Measurements from ENCODE around the gene MACF1. TPM values are rescaled to one million over a fixed set of nuclear protein-coding genes. Genes with fewer than 3 reads are reported as not detected.

MACF1 gene
- total and polyA plus RNA-seq, 4 donors, result 23.3 to 216 (median 51.2) TPM

- no peak for TF ChIP-seq REST (IDR thresholded peaks at IDR 0.05)
Observed at GRCh38 chr1:39328095-39328494, 123.6 kb downstream of the MACF1 start (continued).

DNA sequence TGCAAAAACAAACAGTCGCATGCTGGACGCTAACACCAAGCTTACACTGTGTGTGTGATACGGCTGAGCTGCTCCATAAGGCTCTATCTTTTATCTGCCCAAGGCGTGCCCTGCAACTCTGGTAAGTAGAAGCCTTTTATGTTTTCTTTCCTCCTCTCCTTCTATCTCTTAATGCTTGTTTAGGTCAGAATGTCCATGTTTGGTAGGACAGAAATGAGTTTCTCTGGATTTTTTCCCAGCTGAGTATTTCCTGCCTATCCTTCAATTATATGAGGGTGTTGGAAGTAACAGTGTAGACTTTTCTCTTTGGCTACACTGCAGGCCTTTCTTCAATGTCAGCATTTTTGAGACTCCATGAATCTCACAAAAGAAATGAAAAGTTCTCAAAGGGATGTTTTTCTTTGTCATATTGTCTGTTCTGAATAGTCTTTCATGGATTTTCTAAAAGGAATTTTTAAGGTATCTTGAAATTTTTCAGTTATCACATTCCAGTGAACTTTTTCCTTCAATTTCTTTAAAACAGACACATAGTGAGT is 124.2 kb downstream of the MACF1 start:
- 80% methylated on average over 4 of the region's 4 CpGs for WGBS
- Histone ChIP-seq H3K4me3 (ENCODE audit: low read depth in 1 of 3, low read length in 3 of 3) (no peak overlapping the region), H3K36me3 (ENCODE audit: control insufficient read depth in 4 of 4, insufficient read depth in 3 of 4, low read depth in 1 of 4, low read length in 3 of 4) (peaks cover 6 to 72% (median 59%) of the 10 kb centered on the region in 4 donors), H3K27me3 (ENCODE audit: control insufficient read depth in 4 of 4, insufficient read depth in 4 of 4, low read length in 3 of 4) (no peaks in the 10 kb centered on the region), H3K9ac (ENCODE audit: low read depth in 1 of 2, low read length in 2 of 2) (no peak overlapping the region), H3K4me1 (ENCODE audit: control insufficient read depth in 4 of 4, insufficient read depth in 4 of 4, low read length in 3 of 4) (peaks cover 0 to 12% (median 2%) of the 10 kb centered on the region in 4 donors), H3K9me3 (ENCODE audit: control insufficient read depth in 4 of 4, low read length in 3 of 4) (no peaks in the 10 kb centered on the region), H3K27ac (ENCODE audit: low read depth in 1 of 2, low read length in 2 of 2) (no peak overlapping the region)
- TF ChIP-seq MAX (IDR thresholded peaks at IDR 0.05), result no peak
- TF ChIP-seq RAD21 (IDR thresholded peaks at IDR 0.05), result no peak
- TF ChIP-seq FOXA1 (IDR thresholded peaks at IDR 0.05), result no peak
- TF ChIP-seq, protein P1, sequence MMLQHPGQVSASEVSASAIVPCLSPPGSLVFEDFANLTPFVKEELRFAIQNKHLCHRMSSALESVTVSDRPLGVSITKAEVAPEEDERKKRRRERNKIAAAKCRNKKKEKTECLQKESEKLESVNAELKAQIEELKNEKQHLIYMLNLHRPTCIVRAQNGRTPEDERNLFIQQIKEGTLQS (IDR thresholded peaks at IDR 0.05), result no peak
- no peak for TF ChIP-seq FOXA2 (IDR thresholded peaks at IDR 0.05)
- TF ChIP-seq JUND (IDR thresholded peaks at IDR 0.05), result no peak
- no peak for TF ChIP-seq HNF4A (conservative IDR thresholded peaks at IDR 0.05)
- no peak for TF ChIP-seq YY1 (IDR thresholded peaks at IDR 0.05)
- TF ChIP-seq, protein P2, sequence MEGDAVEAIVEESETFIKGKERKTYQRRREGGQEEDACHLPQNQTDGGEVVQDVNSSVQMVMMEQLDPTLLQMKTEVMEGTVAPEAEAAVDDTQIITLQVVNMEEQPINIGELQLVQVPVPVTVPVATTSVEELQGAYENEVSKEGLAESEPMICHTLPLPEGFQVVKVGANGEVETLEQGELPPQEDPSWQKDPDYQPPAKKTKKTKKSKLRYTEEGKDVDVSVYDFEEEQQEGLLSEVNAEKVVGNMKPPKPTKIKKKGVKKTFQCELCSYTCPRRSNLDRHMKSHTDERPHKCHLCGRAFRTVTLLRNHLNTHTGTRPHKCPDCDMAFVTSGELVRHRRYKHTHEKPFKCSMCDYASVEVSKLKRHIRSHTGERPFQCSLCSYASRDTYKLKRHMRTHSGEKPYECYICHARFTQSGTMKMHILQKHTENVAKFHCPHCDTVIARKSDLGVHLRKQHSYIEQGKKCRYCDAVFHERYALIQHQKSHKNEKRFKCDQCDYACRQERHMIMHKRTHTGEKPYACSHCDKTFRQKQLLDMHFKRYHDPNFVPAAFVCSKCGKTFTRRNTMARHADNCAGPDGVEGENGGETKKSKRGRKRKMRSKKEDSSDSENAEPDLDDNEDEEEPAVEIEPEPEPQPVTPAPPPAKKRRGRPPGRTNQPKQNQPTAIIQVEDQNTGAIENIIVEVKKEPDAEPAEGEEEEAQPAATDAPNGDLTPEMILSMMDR (IDR thresholded peaks at IDR 0.05; ENCODE audit: low read depth, low read length, missing input control), result no peak
- no peak for TF ChIP-seq REST (IDR thresholded peaks at IDR 0.05)
- no peak for TF ChIP-seq GABPA (IDR thresholded peaks at IDR 0.05 in 1 of 2, conservative IDR thresholded peaks at IDR 0.05 in 1 of 2)
- no peak for TF ChIP-seq EGR1 (IDR thresholded peaks at IDR 0.05; ENCODE audit: low read depth in 2 of 2)
- no peak for DNase-seq (ENCODE audit: low spot score)
